H9 (cell line): ENCODE measurements around the gene DUT. TPM values are rescaled to one million over a fixed set of nuclear protein-coding genes. Genes with fewer than 3 reads are reported as not detected.

ENCODE experiments used
- DNase-seq: peaks from one replicate; pipeline ENCODE4 v3.0.0-alpha.2; 2017
- H2AFZ ChIP-seq: one replicate; pipeline ENCODE4 v1.6.1; 2013; ENCODE audit warnings: mild to moderate bottlenecking, low read length, control low read depth, moderate library complexity
- H2AK5ac ChIP-seq: 2 replicates; pipeline ENCODE4 v1.6.1; 2013; ENCODE audit warnings: low read length, control low read depth, mixed read lengths; ENCODE audit not compliant: insufficient read length
- H2BK120ac ChIP-seq: one replicate; pipeline ENCODE4 v1.6.1; 2013; ENCODE audit warnings: low read depth, mild to moderate bottlenecking, low read length, control low read depth, inconsistent platforms; ENCODE audit not compliant: poor library complexity, severe bottlenecking
- H2BK12ac ChIP-seq: 2 replicates; pipeline ENCODE4 v1.6.1; 2013; ENCODE audit warnings: low read length, control low read depth, mixed read lengths, low read depth; ENCODE audit not compliant: insufficient read length
- H2BK15ac ChIP-seq: 2 replicates; pipeline ENCODE4 v1.6.1; 2013; ENCODE audit warnings: low read depth, low read length, control low read depth
- H2BK20ac ChIP-seq: one replicate; pipeline ENCODE4 v1.6.1; 2013; ENCODE audit warnings: low read depth, mild to moderate bottlenecking, low read length, control low read depth, inconsistent platforms; ENCODE audit not compliant: poor library complexity, severe bottlenecking
- H2BK5ac ChIP-seq: 2 replicates; pipeline ENCODE4 v1.6.1; 2013; ENCODE audit warnings: low read length, control low read depth, mixed read lengths; ENCODE audit not compliant: insufficient read length
- H3K14ac ChIP-seq: 2 replicates; pipeline ENCODE4 v1.6.1; 2013; ENCODE audit warnings: low read length, control low read depth; ENCODE audit not compliant: insufficient read depth
- H3K18ac ChIP-seq: 2 replicates; pipeline ENCODE4 v1.6.1; 2013; ENCODE audit warnings: low read depth, mild to moderate bottlenecking, mixed read lengths, low read length, control low read depth; ENCODE audit not compliant: insufficient read length
- H3K23ac ChIP-seq: 2 replicates; pipeline ENCODE4 v1.6.1; 2013; ENCODE audit warnings: low read length, control low read depth, mixed read lengths, low read depth; ENCODE audit not compliant: insufficient read length
- H3K23me2 ChIP-seq: 2 replicates; pipeline ENCODE4 v1.6.1; 2013; ENCODE audit warnings: low read depth, mild to moderate bottlenecking, mixed read lengths, low read length, control low read depth; ENCODE audit not compliant: insufficient read length, poor library complexity, severe bottlenecking
- H3K27ac ChIP-seq: 2 replicates; pipeline ENCODE4 v1.5.1; 2013; ENCODE audit warnings: low read length, control low read depth, mixed read lengths, low read depth; ENCODE audit not compliant: insufficient read length
- H3K27me3 ChIP-seq: 2 replicates; pipeline ENCODE4 v1.6.1; 2013; ENCODE audit warnings: low read length, control low read depth, inconsistent platforms; ENCODE audit not compliant: insufficient read depth
- H3K4ac ChIP-seq: 2 replicates; pipeline ENCODE4 v1.6.1; 2013; ENCODE audit warnings: low read depth, mild to moderate bottlenecking, control low read depth, inconsistent platforms, low read length, moderate library complexity
- H3K4me1 ChIP-seq: 2 replicates; pipeline ENCODE4 v1.6.1; 2013; ENCODE audit warnings: low read length, control low read depth, inconsistent platforms; ENCODE audit not compliant: insufficient read depth
- H3K4me2 ChIP-seq: 2 replicates; pipeline ENCODE4 v1.6.1; 2013; ENCODE audit warnings: low read length, control low read depth, mixed read lengths; ENCODE audit not compliant: insufficient read length, insufficient read depth
- H3K56ac ChIP-seq: 2 replicates; pipeline ENCODE4 v1.6.1; 2013; ENCODE audit warnings: low read depth, mild to moderate bottlenecking, mixed read lengths, low read length, control low read depth; ENCODE audit not compliant: insufficient read length
- H3K79me1 ChIP-seq: 2 replicates; pipeline ENCODE4 v1.6.1; 2013; ENCODE audit warnings: low read depth, mild to moderate bottlenecking, moderate library complexity, low read length, control low read depth, inconsistent platforms; ENCODE audit not compliant: insufficient read depth, poor library complexity, severe bottlenecking
- H3K79me2 ChIP-seq: 2 replicates; pipeline ENCODE4 v1.6.1; 2013; ENCODE audit warnings: low read length, control low read depth, inconsistent platforms; ENCODE audit not compliant: insufficient read depth
- H3K9ac ChIP-seq: 2 replicates; pipeline ENCODE4 v1.6.1; 2013; ENCODE audit warnings: low read length, control low read depth, mixed read lengths; ENCODE audit not compliant: insufficient read length; ENCODE audit errors: extremely low read depth
- H3K9me3 ChIP-seq: one replicate; pipeline ENCODE4 v1.6.1; 2013; ENCODE audit warnings: low read depth, low read length, inconsistent platforms; ENCODE audit not compliant: control insufficient read depth
- H3T11ph ChIP-seq: one replicate; pipeline ENCODE4 v1.6.1; 2013; ENCODE audit warnings: mild to moderate bottlenecking, low read length, control low read depth, inconsistent platforms
- H4K20me1 ChIP-seq: one replicate; pipeline ENCODE4 v1.6.1; 2013; ENCODE audit not compliant: control insufficient read depth, insufficient read length, insufficient read depth
- H4K5ac ChIP-seq: 2 replicates; pipeline ENCODE4 v1.6.1; 2013; ENCODE audit warnings: low read depth, mild to moderate bottlenecking, mixed read lengths, low read length, control low read depth; ENCODE audit not compliant: insufficient read length
- H4K8ac ChIP-seq: replicated peaks from 2 replicates; pipeline ENCODE4 v1.6.1; 2013; ENCODE audit warnings: low read length, control low read depth, mixed read lengths, low read depth; ENCODE audit not compliant: insufficient read length
- H4K91ac ChIP-seq: 2 replicates; pipeline ENCODE4 v1.6.1; 2013; ENCODE audit warnings: low read depth, mild to moderate bottlenecking, moderate library complexity, mixed read lengths, low read length, control low read depth; ENCODE audit not compliant: insufficient read length
- H3K27ac Mint-ChIP-seq, 3 experiments: 2 replicates in 2 of 3; 3 replicates in 1 of 3; pipeline ENCODE4 v1.8.0; 2020 to 2021; ENCODE audit warnings: mixed read lengths in 3 of 3, mild to moderate bottlenecking in 1 of 3, moderate library complexity in 1 of 3
- H3K27me3 Mint-ChIP-seq: 2 replicates; pipeline ENCODE4 v1.8.0; 2021; ENCODE audit warnings: low read depth, mild to moderate bottlenecking, moderate library complexity, mixed read lengths
- H3K36me3 Mint-ChIP-seq, 3 experiments: 2 replicates in 2 of 3; 3 replicates in 1 of 3; pipeline ENCODE4 v1.8.0; 2020 to 2021; ENCODE audit warnings: low read depth in 3 of 3, mixed read lengths in 3 of 3; ENCODE audit not compliant: insufficient read depth in 1 of 3
- H3K4me1 Mint-ChIP-seq, 2 experiments: 2 replicates each; pipeline ENCODE4 v1.8.0; 2020; ENCODE audit warnings: mixed read lengths in 2 of 2
- H3K4me3 Mint-ChIP-seq, 2 experiments: 2 replicates in 1 of 2; 3 replicates in 1 of 2; pipeline ENCODE4 v1.8.0; 2020 to 2021; ENCODE audit warnings: mild to moderate bottlenecking in 2 of 2, mixed read lengths in 2 of 2, moderate library complexity in 1 of 2
- H3K9me3 Mint-ChIP-seq, 2 experiments: 2 replicates in 1 of 2; 3 replicates in 1 of 2; pipeline ENCODE4 v1.8.0; 2020; ENCODE audit warnings: mild to moderate bottlenecking in 2 of 2, mixed read lengths in 2 of 2, moderate library complexity in 1 of 2
- CTCF ChIP-seq: fragments of 200-600 bp; sonication (generic); conservative IDR thresholded peaks from 3 replicates; pipeline ENCODE4 v1.8.0; 2021; ENCODE audit warnings: antibody characterized with exemption, mild to moderate bottlenecking
- WGBS: extraction: QIAGEN DNeasy Blood & Tissue Kit; methylation state at CpG from one replicate; pipeline ENCODE4 v1.1.7; 2013; ENCODE audit warnings: missing lambda C conversion rate, low lambda C conversion rate, mixed read lengths; ENCODE audit not compliant: insufficient read length; ENCODE audit errors: extremely low coverage; 5-methylcytosine and 5-hydroxymethylcytosine counted together
- total RNA-seq: library from RNA; stranded (reverse); gene quantifications from 2 replicates; pipeline ENCODE4 v1.2.1, GENCODE V29; 2021

DUT gene
- total RNA-seq, 1 experiment from 2014 or later, result 137 TPM

- no peak overlapping the region for H4K91ac ChIP-seq
- no peak overlapping the region for H2AK5ac ChIP-seq
- H2BK15ac ChIP-seq, result no peak overlapping the region
- H3K14ac ChIP-seq, result no peak overlapping the region
- no peak overlapping the region for H3K27ac ChIP-seq
- Mint-ChIP-seq H3K4me3 (no peak overlapping the region), H3K4me1 (no peaks in the 10 kb centered on the region), H3K27ac (no peak overlapping the region), H3K27me3 (peaks cover 4% of the 10 kb centered on the region), H3K9me3 (peaks cover 21 to 27% of the 10 kb centered on the region in 2 experiments; a peak in 4 of 5 replicates), H3K36me3 (peaks cover 6 to 9% (median 8%) of the 10 kb centered on the region in 3 experiments; a peak in 5 of 7 replicates)
- no peaks in the 10 kb centered on the region for H3K79me1 ChIP-seq
- H3K56ac ChIP-seq, result no peak overlapping the region
- H3K4me2 ChIP-seq, result no peak overlapping the region
- no peak for TF ChIP-seq CTCF
- no peaks in the 10 kb centered on the region for H3K23me2 ChIP-seq
- H2BK5ac ChIP-seq, result no peak overlapping the region
- no peak overlapping the region for H3K4ac ChIP-seq
- no peak overlapping the region for H4K5ac ChIP-seq
- no peak overlapping the region for H2BK12ac ChIP-seq
- no peak overlapping the region for H3K9ac ChIP-seq
- H3K18ac ChIP-seq, result no peak overlapping the region
- H3T11ph ChIP-seq, result no peak overlapping the region
- no peak for DNase-seq
- no peaks in the 10 kb centered on the region for H3K79me2 ChIP-seq
- no peaks in the 10 kb centered on the region for H4K20me1 ChIP-seq
- H2BK20ac ChIP-seq, result no peak overlapping the region
- no peak overlapping the region for H2AFZ ChIP-seq
- H2BK120ac ChIP-seq, result no peak overlapping the region
- no peak overlapping the region for H4K8ac ChIP-seq
- no peak overlapping the region for H3K23ac ChIP-seq
- H3K9me3 ChIP-seq, result no peaks in the 10 kb centered on the region
- H3K4me1 ChIP-seq, result no peaks in the 10 kb centered on the region
- H3K27me3 ChIP-seq, result no peaks in the 10 kb centered on the region; the same call in 1 of the 2 replicates
- no CpG with 5 or more reads among the region's 3 CpGs for WGBS
Observed at GRCh38 chr15:48374472-48374871, 43.2 kb downstream of the DUT start.
